HEK293T (cell line): Measurements from ENCODE around the gene SPIRE1.
"Not testable (repeated sequence)": the region's sequence is repeated elsewhere in the genome, so short reads cannot be mapped to it uniquely, and the experiment has no call there.

ENCODE experiments used
- CTCF ChIA-PET: fragments of 350-600 bp; formaldehyde crosslinking; extraction: SDS; loops from one replicate; lab custom pipeline; 2021; ENCODE audit warnings: antibody characterized with exemption, inconsistent platforms; lab: Yijun Ruan, JAX
- POLR2A ChIA-PET: fragments of 350-600 bp; formaldehyde crosslinking; extraction: SDS; loops from one replicate; lab custom pipeline; 2020; ENCODE audit warnings: antibody characterized with exemption, inconsistent platforms; lab: Yijun Ruan, JAX
- DNase-seq: peaks from one replicate; pipeline ENCODE4 v3.0.0; 2012; ENCODE audit warnings: mixed read lengths; ENCODE audit errors: extremely low spot score
- ARNT ChIP-seq: fragments of 450-650 bp; IDR thresholded peaks from 2 replicates; pipeline ENCODE4 v1.6.1; 2017; ENCODE audit warnings: mild to moderate bottlenecking
- BHLHE40 ChIP-seq: fragments of 450-650 bp; IDR thresholded peaks from 2 replicates; pipeline ENCODE4 v1.6.1; 2016; ENCODE audit warnings: mild to moderate bottlenecking, moderate library complexity, borderline replicate concordance
- CTBP1 ChIP-seq: fragments of 450-650 bp; IDR thresholded peaks from 2 replicates; pipeline ENCODE4 v1.6.1; 2016; ENCODE audit warnings: borderline replicate concordance
- ELF4 ChIP-seq: fragments of 450-650 bp; IDR thresholded peaks from 2 replicates; pipeline ENCODE4 v1.6.1; 2017; ENCODE audit warnings: antibody characterized with exemption
- FOXA1 ChIP-seq: fragments of 450-650 bp; IDR thresholded peaks from 2 replicates; pipeline ENCODE4 v1.6.1; 2016; ENCODE audit warnings: mild to moderate bottlenecking
- FOXK2 ChIP-seq: fragments of 450-650 bp; IDR thresholded peaks from 2 replicates; pipeline ENCODE4 v1.6.1; 2016; ENCODE audit warnings: mild to moderate bottlenecking
- FOXM1 ChIP-seq: fragments of 450-650 bp; IDR thresholded peaks from 2 replicates; pipeline ENCODE4 v1.6.1; 2017; ENCODE audit warnings: mild to moderate bottlenecking, borderline replicate concordance
- HDGF ChIP-seq: fragments of 450-650 bp; IDR thresholded peaks from 2 replicates; pipeline ENCODE4 v1.6.1; 2017; ENCODE audit warnings: antibody characterized with exemption, borderline replicate concordance
- L3MBTL2 ChIP-seq: fragments of 450-650 bp; conservative IDR thresholded peaks from 2 replicates; pipeline ENCODE4 v1.6.1; 2016; ENCODE audit warnings: mild to moderate bottlenecking
- LEF1 ChIP-seq: fragments of 450-650 bp; IDR thresholded peaks from 2 replicates; pipeline ENCODE4 v1.6.1; 2017; ENCODE audit warnings: mild to moderate bottlenecking, borderline replicate concordance
- NFRKB ChIP-seq: fragments of 450-650 bp; IDR thresholded peaks from 2 replicates; pipeline ENCODE4 v1.6.1; 2016; ENCODE audit warnings: mild to moderate bottlenecking, moderate library complexity
- SP1 ChIP-seq: fragments of 450-650 bp; IDR thresholded peaks from 2 replicates; pipeline ENCODE4 v1.6.1; 2017
- SUZ12 ChIP-seq: fragments of 450-650 bp; IDR thresholded peaks from 2 replicates; pipeline ENCODE4 v1.6.1; 2016; ENCODE audit warnings: mild to moderate bottlenecking
- TARDBP ChIP-seq: fragments of 450-650 bp; IDR thresholded peaks from 2 replicates; pipeline ENCODE4 v1.6.1; 2016
- ZNF384 ChIP-seq: fragments of 450-650 bp; IDR thresholded peaks from 2 replicates; pipeline ENCODE4 v1.6.1; 2016
- TF ChIP-seq, protein P1 (sequence below): fragments of 450-650 bp; IDR thresholded peaks from 2 replicates; pipeline ENCODE4 v1.6.1; 2016

The SPIRE1 gene

DNA sequence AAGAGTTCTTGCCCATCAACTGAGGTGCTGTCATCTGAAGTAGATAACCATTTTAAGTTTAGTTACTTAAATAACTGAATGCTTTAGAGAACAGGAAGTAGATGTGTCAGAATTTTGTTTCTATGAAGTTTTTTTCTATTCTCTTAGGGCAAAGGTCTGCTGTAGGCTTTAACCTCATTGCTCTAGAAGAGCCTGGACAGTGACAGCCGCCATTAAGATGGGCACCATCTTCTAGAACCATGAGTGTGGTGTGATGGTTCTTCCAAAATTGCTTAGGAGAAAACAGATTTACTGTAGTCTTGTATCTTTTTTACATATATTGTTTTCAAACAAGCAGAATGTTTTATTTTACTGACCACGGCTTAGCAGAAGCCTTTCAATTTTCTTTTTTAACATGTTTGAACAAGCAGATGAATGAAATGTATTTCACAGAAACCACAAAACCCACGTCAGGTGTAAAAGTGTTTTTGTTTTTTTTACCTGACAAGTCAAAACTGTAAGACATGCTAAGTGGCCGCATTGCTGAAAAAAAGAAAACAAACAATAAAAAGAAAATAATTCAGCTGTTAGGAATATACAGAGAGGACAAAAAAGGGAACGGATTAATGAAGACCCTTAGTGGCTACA is 172.3 kb downstream of the SPIRE1 start:
- CTCF ChIA-PET = no interaction called here
- POLR2A ChIA-PET = no interaction called here

DNA sequence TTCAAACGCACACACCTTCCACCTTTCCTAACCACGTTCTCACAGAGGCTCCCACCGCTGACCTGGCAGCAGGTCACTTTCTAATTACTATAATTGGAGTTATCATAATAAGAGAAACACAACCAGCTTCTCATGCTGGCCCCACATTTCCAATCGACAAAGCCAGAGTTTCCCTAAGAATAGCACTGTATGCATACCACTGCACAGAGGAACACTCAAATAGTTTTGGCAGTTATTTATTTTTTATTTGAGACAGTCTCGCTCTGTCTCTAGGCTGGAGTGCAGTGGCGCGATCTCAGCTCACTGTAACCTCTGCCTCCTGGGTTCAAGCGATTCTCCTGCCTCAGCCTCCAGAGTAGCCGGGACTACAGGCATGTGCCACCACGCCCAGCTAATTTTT is 176.0 kb downstream of the SPIRE1 start:
- CTCF ChIA-PET, DNase-seq, POLR2A ChIA-PET: not testable (repeated sequence)

More for the DNA sequence above, 172.3 kb downstream of the SPIRE1 start:
- TF ChIP-seq LEF1 (no peak), TARDBP (no peak), FOXM1 (no peak), FOXA1 (no peak), HDGF (no peak), NFRKB (no peak), SUZ12 (no peak), L3MBTL2 (no peak), ZNF384 (no peak), SP1 (no peak), CTBP1 (no peak), BHLHE40 (no peak), ARNT (no peak)
- TF ChIP-seq, protein P1, sequence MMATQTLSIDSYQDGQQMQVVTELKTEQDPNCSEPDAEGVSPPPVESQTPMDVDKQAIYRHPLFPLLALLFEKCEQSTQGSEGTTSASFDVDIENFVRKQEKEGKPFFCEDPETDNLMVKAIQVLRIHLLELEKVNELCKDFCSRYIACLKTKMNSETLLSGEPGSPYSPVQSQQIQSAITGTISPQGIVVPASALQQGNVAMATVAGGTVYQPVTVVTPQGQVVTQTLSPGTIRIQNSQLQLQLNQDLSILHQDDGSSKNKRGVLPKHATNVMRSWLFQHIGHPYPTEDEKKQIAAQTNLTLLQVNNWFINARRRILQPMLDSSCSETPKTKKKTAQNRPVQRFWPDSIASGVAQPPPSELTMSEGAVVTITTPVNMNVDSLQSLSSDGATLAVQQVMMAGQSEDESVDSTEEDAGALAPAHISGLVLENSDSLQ = no peak
- DNase-seq = no peak

DNA sequence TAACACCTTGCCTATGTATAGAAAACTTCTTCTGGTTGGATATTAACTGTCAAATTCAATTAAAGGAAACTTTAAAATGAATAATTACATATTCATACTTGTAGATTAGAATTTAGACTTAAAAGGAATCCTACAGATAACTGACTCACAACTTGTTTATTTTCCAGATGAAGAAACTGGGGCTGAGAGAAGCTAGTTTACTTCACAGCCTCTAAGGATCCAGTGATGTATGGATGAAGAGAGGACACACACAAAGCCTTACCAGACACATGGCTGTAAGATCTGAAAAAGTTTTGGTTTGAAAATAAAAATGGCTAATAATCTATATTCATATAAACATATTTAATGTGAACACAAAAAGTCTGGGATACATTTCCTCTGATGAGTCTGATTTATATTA is 177.9 kb downstream of the SPIRE1 start:
- ChIA-PET CTCF (interaction anchor here (0.7 kb wide), 1 partner anchor 73 kb away, joined by 4 read pairs; no protein-coding TSS in a partner anchor), POLR2A (no interaction called here)
- no peak for TF ChIP-seq ARNT
- no peak for TF ChIP-seq LEF1
- TF ChIP-seq, protein P1 = no peak
- DNase-seq = no peak

DNA sequence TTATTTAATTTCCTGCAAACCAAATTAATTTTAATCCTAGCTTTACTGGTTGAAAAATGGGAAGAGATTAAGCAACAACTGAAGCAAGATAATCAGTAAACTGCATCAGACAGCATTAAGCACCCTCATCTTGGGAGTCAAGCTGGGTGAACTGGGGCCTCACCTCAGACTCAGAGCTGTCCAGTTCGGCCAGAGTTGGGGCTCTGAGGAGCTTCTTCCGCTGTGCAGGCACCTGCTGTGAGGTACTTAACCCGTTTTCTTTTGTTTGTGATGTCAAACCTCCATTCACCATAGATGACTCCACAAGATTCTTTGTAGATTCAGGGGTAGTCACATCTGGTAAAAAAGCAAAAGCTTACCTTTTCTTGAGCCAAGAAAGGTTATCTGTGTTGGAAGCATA is 178.4 kb downstream of the SPIRE1 start:
- CTCF ChIA-PET = interaction anchor here (0.5 to 1.0 kb wide), 3 partner anchors 25 to 85 kb away, joined by 3 to 4 read pairs (median 3); no protein-coding TSS in a partner anchor
- DNase-seq = no peak
- POLR2A ChIA-PET = no interaction called here
- TF ChIP-seq LEF1 (no peak), BHLHE40 (no peak), FOXA1 (no peak), ZNF384 (no peak), L3MBTL2 (no peak), NFRKB (no peak), FOXM1 (no peak), SUZ12 (no peak), TARDBP (no peak), ELF4 (no peak), SP1 (no peak), CTBP1 (no peak), ARNT (no peak), FOXK2 (no peak), HDGF (no peak)
- TF ChIP-seq, protein P1 = no peak

DNA sequence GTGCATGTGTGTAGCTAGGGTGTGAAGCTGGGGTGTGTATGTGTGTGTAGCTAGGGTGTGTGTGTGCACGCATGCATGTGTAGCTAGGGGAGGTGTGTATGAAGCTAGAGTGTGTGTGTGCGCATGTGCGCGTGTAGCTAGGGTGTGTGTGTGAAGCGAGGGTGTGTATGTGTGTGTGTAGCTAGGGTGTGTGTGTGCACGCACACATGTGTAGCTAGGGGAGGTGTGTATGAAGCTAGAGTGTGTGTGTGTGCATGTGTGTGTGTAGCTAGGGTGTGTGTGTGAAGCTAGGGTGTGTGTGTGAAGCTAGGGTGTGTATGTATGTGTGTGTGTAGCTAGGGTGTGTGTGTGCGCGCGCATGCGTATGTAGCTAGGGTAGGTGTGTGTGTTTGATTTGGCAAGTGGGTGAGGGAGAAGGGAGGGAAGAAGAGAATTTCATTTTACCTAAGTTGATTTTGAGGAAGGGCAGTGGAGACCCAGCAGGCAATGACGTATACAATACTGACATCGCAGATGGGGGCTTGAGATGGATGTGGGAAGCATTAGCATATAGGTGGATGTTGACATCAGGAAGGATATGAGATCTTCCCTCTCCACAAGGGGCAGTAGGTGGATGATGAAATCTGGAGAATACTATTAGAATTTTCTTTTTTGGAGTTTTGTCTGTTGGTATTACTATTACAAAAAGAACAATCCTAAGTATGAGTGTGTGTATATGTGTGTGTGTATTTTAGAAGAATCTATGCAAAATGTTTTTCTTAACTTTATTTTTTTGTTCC is 179.4 kb downstream of the SPIRE1 start:
- TF ChIP-seq CTBP1 (no peak), FOXK2 (no peak), LEF1 (no peak), ARNT (no peak), FOXA1 (no peak), ELF4 (no peak), ZNF384 (no peak), TARDBP (no peak), SUZ12 (no peak), BHLHE40 (no peak), NFRKB (no peak), HDGF (no peak)
- TF ChIP-seq, protein P1 = no peak
- CTCF ChIA-PET = interaction anchor here (0.5 to 1.0 kb wide), 2 partner anchors 18 to 31 kb away, joined by 3 to 5 read pairs; no protein-coding TSS in a partner anchor
- POLR2A ChIA-PET = no interaction called here
- no peak for DNase-seq

DNA sequence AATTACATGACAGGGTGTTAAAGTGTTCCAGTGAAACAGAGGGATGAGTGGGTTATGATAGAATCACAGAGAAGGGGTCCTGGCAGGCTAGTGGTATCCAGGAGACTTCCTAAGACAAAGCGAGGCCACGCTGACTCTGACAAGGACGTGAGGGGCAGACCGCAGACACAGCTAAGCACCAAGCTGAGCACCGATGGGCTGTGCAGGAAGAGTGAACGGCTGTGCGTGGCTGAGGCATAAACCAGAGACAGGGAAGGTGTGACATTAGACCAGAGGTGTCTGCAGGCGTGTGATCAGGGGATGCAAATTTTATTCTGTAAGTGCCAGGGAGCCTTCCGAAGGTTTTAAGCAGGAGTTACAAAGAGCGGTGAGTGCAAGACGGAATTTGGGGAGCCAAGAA is 180.3 kb downstream of the SPIRE1 start:
- no peak for TF ChIP-seq SUZ12
- no peak for TF ChIP-seq ZNF384
- TF ChIP-seq FOXA1 = no peak
- TF ChIP-seq HDGF = no peak
- TF ChIP-seq ELF4 = no peak
- TF ChIP-seq SP1 = no peak
- no peak for TF ChIP-seq TARDBP
- no peak for TF ChIP-seq LEF1
- no peak for TF ChIP-seq FOXK2
- CTCF ChIA-PET = no interaction called here
- no peak for DNase-seq
- POLR2A ChIA-PET = no interaction called here
